Measurements from ENCODE around the gene DENND10.

Gene DENND10

DNA sequence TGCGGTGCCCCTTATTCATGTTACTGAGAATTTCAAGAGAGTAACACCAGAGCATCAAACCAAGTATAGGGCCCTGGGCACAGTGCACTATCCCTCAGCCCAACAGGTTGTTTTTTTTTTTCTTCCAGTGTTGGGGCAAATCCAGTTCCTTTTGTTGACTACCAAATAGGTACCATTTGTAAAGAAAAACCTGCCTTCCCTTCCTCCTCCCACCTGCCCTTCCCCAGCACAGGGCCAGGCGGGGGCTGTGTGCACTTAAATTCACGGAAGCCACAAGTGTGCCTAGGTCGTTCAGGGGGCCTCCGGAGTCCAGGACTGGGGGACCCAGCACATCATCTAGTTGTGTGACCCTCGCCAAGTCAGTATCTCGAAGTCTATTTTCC lies 62.2 kb downstream of the DENND10 start:
- TF ChIP-seq, protein P1, sequence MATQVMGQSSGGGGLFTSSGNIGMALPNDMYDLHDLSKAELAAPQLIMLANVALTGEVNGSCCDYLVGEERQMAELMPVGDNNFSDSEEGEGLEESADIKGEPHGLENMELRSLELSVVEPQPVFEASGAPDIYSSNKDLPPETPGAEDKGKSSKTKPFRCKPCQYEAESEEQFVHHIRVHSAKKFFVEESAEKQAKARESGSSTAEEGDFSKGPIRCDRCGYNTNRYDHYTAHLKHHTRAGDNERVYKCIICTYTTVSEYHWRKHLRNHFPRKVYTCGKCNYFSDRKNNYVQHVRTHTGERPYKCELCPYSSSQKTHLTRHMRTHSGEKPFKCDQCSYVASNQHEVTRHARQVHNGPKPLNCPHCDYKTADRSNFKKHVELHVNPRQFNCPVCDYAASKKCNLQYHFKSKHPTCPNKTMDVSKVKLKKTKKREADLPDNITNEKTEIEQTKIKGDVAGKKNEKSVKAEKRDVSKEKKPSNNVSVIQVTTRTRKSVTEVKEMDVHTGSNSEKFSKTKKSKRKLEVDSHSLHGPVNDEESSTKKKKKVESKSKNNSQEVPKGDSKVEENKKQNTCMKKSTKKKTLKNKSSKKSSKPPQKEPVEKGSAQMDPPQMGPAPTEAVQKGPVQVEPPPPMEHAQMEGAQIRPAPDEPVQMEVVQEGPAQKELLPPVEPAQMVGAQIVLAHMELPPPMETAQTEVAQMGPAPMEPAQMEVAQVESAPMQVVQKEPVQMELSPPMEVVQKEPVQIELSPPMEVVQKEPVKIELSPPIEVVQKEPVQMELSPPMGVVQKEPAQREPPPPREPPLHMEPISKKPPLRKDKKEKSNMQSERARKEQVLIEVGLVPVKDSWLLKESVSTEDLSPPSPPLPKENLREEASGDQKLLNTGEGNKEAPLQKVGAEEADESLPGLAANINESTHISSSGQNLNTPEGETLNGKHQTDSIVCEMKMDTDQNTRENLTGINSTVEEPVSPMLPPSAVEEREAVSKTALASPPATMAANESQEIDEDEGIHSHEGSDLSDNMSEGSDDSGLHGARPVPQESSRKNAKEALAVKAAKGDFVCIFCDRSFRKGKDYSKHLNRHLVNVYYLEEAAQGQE (IDR thresholded peaks at IDR 0.05; ENCODE audit: low read depth) = no peak
- TF ChIP-seq, protein P2, sequence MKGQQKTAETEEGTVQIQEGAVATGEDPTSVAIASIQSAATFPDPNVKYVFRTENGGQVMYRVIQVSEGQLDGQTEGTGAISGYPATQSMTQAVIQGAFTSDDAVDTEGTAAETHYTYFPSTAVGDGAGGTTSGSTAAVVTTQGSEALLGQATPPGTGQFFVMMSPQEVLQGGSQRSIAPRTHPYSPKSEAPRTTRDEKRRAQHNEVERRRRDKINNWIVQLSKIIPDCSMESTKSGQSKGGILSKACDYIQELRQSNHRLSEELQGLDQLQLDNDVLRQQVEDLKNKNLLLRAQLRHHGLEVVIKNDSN (IDR thresholded peaks at IDR 0.05) = no peak
- TF ChIP-seq CEBPB (IDR thresholded peaks at IDR 0.05) = no peak
- TF ChIP-seq FOXM1 (IDR thresholded peaks at IDR 0.05; ENCODE audit: borderline replicate concordance, low read depth) = no peak
- TF ChIP-seq EP300 (IDR thresholded peaks at IDR 0.05; ENCODE audit: borderline replicate concordance) = no peak
- TF ChIP-seq TEAD4 (IDR thresholded peaks at IDR 0.05) = no peak
- TF ChIP-seq ZBTB7A (IDR thresholded peaks at IDR 0.05; ENCODE audit: low read depth) = no peak; the same call in 1 of the 2 replicates
- TF ChIP-seq, protein P3, sequence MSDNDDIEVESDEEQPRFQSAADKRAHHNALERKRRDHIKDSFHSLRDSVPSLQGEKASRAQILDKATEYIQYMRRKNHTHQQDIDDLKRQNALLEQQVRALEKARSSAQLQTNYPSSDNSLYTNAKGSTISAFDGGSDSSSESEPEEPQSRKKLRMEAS (IDR thresholded peaks at IDR 0.05) = no peak
- no peak for TF ChIP-seq CREB1 (IDR thresholded peaks at IDR 0.05; ENCODE audit: low read depth)
- no peak for TF ChIP-seq TAF1 (IDR thresholded peaks at IDR 0.05; ENCODE audit: low read depth)
- no peak for TF ChIP-seq RAD21 (IDR thresholded peaks at IDR 0.05; ENCODE audit: low read depth)
- no peak for TF ChIP-seq TCF12 (IDR thresholded peaks at IDR 0.05; ENCODE audit: low read depth)
- TF ChIP-seq YY1 (IDR thresholded peaks at IDR 0.05; ENCODE audit: low read depth) = no peak
- TF ChIP-seq EGR1 (IDR thresholded peaks at IDR 0.05) = no peak
- no peak for TF ChIP-seq NFIC (IDR thresholded peaks at IDR 0.05)

DNA sequence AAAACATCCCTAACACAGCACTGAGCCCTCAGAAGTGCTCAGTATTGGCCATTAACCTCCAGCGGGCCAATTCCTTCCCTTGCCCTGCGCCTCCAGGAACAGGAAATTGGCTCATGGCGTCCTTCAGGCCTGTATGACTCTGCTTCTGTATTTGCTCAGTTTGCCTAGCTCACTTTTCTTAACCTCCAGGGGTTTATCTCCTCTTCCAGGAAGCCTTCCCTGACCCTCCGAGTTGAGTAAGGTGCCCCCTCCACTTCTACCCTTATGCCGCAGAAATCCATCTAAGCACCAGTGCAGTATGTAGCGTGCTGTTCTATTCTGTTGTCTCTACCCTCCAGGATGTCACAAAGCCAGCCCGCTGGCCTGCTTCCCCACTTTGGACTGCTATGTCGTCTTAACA lies 62.7 kb downstream of the DENND10 start:
- TF ChIP-seq EP300 (IDR thresholded peaks at IDR 0.05; ENCODE audit: borderline replicate concordance) = no peak
- no peak for TF ChIP-seq CEBPB (IDR thresholded peaks at IDR 0.05)
- no peak for TF ChIP-seq CREB1 (IDR thresholded peaks at IDR 0.05; ENCODE audit: low read depth)
- TF ChIP-seq TEAD4 (IDR thresholded peaks at IDR 0.05) = no peak
- no peak for TF ChIP-seq YY1 (IDR thresholded peaks at IDR 0.05; ENCODE audit: low read depth)
- TF ChIP-seq TAF1 (IDR thresholded peaks at IDR 0.05; ENCODE audit: low read depth) = no peak
- TF ChIP-seq FOXM1 (IDR thresholded peaks at IDR 0.05; ENCODE audit: borderline replicate concordance, low read depth) = no peak
- TF ChIP-seq ZBTB7A (IDR thresholded peaks at IDR 0.05; ENCODE audit: low read depth) = no peak

DNA sequence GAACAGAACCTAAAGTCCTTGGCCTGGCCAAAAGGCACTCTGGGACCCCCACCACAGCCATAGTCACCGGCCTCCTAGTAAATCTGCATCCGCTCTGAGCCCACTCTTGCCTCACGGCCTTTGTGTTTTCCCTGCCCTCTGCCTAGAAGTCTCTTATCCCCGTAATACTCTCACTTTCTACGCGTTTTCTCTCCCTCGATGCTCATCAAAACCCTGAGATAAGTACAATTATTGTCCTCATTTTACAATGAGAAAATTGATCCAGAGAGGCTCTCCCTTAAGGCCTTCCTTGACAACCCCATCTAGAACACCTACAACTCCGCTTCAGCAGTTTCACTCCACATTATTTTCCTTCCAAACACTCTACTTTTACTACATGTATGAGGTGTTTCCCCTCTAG lies 63.1 kb downstream of the DENND10 start:
- TF ChIP-seq ZBTB7A (IDR thresholded peaks at IDR 0.05; ENCODE audit: low read depth) (no peak), CREB1 (IDR thresholded peaks at IDR 0.05; ENCODE audit: low read depth) (no peak), RAD21 (IDR thresholded peaks at IDR 0.05; ENCODE audit: low read depth) (no peak)
- TF ChIP-seq, protein P1 (IDR thresholded peaks at IDR 0.05; ENCODE audit: low read depth) = no peak

DNA sequence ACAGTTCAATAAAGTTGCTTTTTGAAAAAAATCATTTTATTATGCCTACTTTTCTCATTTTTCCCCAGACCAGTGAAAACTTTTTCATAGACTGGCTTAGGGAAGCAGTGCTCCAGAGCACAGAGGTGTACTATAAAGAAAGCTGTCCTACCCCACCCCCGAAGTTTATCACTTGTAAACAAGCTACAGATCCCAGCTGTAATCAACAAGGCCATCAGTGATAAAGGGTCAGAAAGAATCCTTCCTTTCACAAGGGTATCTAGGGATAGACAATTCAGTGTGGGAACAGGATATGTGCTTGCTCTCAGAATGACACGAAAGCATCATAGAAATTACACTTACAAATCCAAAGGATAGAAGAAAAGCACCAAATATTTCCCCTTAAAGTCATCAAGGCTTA lies 70.2 kb downstream of the DENND10 start:
- TF ChIP-seq TEAD4 (IDR thresholded peaks at IDR 0.05) (no peak), CREB1 (IDR thresholded peaks at IDR 0.05; ENCODE audit: low read depth) (no peak), NFIC (IDR thresholded peaks at IDR 0.05) (no peak), TCF12 (IDR thresholded peaks at IDR 0.05; ENCODE audit: low read depth) (no peak), FOXM1 (IDR thresholded peaks at IDR 0.05; ENCODE audit: borderline replicate concordance, low read depth) (no peak), ZBTB7A (IDR thresholded peaks at IDR 0.05; ENCODE audit: low read depth) (no peak), RAD21 (IDR thresholded peaks at IDR 0.05; ENCODE audit: low read depth) (no peak), EP300 (IDR thresholded peaks at IDR 0.05; ENCODE audit: borderline replicate concordance) (no peak), CEBPB (IDR thresholded peaks at IDR 0.05) (no peak), TAF1 (IDR thresholded peaks at IDR 0.05; ENCODE audit: low read depth) (no peak)
- TF ChIP-seq, protein P3 (IDR thresholded peaks at IDR 0.05) = no peak
- TF ChIP-seq, protein P1 (IDR thresholded peaks at IDR 0.05; ENCODE audit: low read depth) = no peak
- TF ChIP-seq, protein P2 (IDR thresholded peaks at IDR 0.05) = no peak

DNA sequence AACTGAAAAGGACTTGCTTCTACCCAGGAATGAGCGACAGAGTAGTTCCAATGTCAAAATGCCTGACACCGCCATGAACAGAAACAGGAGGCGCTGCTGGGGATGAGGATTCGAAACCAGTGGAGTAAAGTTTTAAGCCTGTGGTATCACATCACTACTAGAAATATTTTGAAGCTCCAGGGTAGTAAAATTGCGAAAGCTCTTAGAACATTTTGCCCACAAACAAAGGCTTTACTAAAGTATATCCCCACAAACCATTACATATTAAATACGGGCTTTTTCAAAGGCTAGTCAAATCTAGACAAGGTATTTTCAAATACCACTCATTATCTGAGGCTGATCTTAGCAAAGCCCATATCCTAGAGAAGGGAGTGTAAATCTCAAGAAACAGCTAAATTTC lies 72.3 kb downstream of the DENND10 start:
- no peak for TF ChIP-seq RAD21 (IDR thresholded peaks at IDR 0.05; ENCODE audit: low read depth)
- TF ChIP-seq CEBPB (IDR thresholded peaks at IDR 0.05) = no peak
- TF ChIP-seq ZBTB7A (IDR thresholded peaks at IDR 0.05; ENCODE audit: low read depth) = no peak
- no peak for TF ChIP-seq EGR1 (IDR thresholded peaks at IDR 0.05)
- no peak for TF ChIP-seq CREB1 (IDR thresholded peaks at IDR 0.05; ENCODE audit: low read depth)
- no peak for TF ChIP-seq NFIC (IDR thresholded peaks at IDR 0.05)
- no peak for TF ChIP-seq TAF1 (IDR thresholded peaks at IDR 0.05; ENCODE audit: low read depth)
- TF ChIP-seq EP300 (IDR thresholded peaks at IDR 0.05; ENCODE audit: borderline replicate concordance) = no peak

Measured in Ishikawa (cell line).